Ramos (cell line): ENCODE results near the gene PPP4C.
"Not testable (repeated sequence)": the region's sequence is repeated elsewhere in the genome, so short reads cannot be mapped to it uniquely, and the experiment has no call there.

Source experiments
- in situ Hi-C: fragments of 300-500 bp; cut with MboI; formaldehyde crosslinking; loops from one replicate; pipeline ENCODE4 v1.14.3; 2022; ENCODE audit warnings: low sequenced_read_pairs; ENCODE audit not compliant: unreplicated experiment

PPP4C gene

DNA sequence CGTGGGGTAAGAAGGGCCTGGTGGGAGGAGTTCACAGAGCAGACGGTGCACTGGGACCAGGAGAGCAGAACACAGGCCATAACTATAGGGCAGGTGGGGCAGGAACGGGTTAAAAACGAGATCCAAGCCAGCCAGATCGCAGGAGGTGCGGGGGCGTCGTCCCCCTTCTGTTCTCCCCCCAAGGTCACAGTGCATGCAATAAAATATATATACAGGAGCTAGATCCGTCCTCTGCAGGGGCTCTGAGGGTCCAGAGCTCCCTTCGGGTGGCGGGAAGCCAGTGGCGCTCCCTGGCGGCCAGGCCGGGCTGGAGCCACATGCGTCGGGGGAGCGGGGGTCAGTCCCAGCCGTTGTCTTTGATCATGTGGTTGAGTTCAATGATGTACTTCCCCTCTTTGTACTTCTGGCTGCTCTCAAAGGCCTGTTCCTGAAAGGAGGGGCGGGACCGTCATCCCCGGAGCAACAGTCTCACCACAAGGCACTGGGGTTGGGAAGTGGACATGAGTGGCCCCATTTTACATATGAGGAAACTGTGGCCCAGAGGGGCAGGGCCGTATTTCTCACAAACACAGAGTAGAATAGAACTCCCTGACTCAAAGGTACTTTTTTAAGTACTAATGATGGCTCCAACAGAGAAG, 16.7 kb downstream of the PPP4C start:
- in situ Hi-C loops = loop anchor here (10.0 kb wide), 1 partner anchor 522 kb away; the partner anchor contains the start of gene ZNF689

DNA sequence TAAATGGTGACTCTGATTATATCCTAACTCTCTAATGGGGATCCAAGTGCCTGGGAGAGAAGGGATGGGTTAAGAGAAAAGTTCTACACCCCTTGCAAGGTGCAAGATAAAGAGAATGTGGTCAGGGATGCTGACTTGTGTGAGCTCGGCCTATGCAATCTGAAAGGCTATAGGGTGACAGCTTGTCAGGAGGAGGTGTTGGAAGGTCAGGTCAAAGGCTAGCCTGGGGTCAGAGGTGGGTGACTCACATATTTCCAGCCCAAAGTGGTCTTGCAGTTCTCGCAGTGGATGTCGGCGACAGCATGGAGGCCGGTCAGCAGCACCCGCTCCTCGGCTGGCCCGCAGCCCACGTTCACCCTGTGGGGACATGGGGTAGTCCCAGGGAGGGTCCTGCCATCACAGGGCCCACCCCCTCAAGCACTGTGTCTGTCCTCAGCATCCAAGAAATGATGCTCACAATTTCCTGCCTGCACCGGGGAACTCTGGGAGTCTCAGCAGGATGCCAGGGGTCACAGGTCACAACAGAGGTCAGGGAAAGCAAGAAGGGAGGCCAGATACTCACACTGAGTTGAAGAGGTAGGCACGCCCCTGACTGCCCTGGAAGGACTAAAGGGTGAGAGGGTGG, 18.9 kb downstream of the PPP4C start:
- in situ Hi-C loops = loop anchor here (10.0 kb wide), 1 partner anchor 520 kb away; the partner anchor contains the start of gene ZNF689

- in situ Hi-C loops = loop anchor here (10.0 kb wide), 1 partner anchor 519 kb away; the partner anchor contains the start of gene ZNF689
Observed at GRCh38 chr16:30095166-30096078, 19.6 kb downstream of the PPP4C start.

- in situ Hi-C loops = loop anchor here (10.0 kb wide), 1 partner anchor 519 kb away; the partner anchor contains the start of gene ZNF689
Observed at GRCh38 chr16:30096105-30096861, 20.5 kb downstream of the PPP4C start, which contains the start of gene YPEL3. Gene YPEL3 (minus strand): TSS chr16:30096213. CDS start chr16:30095482, 731 bp downstream.

DNA sequence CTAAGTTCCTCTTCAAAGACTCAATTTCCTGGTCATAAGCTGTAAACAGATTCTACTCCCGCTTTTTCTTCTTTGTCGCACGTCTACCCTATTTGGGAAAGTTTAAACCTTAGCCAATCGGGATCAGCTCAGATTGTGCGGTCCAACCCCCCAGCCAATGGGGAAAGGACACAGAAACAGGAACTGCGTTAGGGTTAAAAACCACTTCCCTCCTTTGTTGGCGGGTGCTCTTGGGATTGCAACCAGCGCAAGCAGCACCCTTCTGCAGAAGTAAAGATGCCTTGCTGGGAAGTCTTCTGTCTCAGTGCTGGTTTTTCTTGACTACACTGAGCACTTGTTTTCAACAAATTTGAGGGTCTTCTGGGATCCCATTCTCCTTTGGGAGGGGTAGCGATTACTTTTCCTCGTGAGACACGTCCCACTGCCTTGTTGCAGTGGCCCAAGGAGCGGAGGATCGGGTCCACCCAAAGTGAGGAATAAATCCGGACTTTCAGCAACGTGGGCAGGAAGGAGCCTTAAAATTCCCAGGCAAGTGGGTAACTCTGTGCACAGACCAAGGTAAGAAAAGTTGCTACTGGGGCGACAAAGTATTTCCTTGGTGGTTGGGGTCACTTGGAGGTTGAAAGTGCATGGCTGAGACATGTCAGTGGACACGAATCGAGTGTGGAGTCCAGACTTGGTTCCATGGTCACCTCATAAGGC, 21.2 kb downstream of the PPP4C start:
- in situ Hi-C loops = loop anchor here (10.0 kb wide), 1 partner anchor 518 kb away; the partner anchor contains the start of gene ZNF689

- in situ Hi-C loops = no loop called here
Observed at GRCh38 chr16:30104090-30104489, 28.3 kb downstream of the PPP4C start.

DNA sequence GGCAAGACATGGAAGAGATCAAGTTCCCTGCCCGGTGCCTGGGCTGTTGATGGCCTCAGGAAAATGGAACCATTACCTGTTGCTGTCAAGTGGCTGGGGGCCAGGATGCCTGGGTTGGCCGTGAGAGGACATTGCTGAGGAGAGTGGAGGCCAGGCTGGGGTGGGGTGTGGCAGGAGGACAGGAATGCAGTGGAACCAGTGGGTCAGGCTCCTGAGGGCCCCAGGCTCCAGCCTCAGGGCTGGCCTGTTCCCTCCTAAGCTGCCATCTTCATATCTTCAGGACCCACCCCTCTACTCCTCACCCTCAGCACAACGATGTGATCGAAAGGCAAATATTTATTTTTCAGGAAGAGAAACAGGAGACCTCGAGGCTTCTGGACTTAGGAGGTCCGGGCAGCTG, 28.7 kb downstream of the PPP4C start:
- in situ Hi-C loops = no loop called here

- in situ Hi-C loops = no loop called here
Observed at GRCh38 chr16:30108059-30108850, 32.5 kb downstream of the PPP4C start.

GRCh38 chr16:30110661-30111060, 34.9 kb downstream of the PPP4C start:
- in situ Hi-C loops = no loop called here

- in situ Hi-C loops = no loop called here
Observed at GRCh38 chr16:30112197-30113030, 36.6 kb downstream of the PPP4C start.

- in situ Hi-C loops = no loop called here
Observed at GRCh38 chr16:30113031-30113710, 37.4 kb downstream of the PPP4C start, which contains the start of gene GDPD3. Gene GDPD3 (minus strand): TSS chr16:30113537. CDS start chr16:30113478, 59 bp downstream.

GRCh38 chr16:30113711-30114333, 38.0 kb downstream of the PPP4C start:
- in situ Hi-C loops = no loop called here

- in situ Hi-C loops = no loop called here
Observed at GRCh38 chr16:30114411-30114810, 38.6 kb downstream of the PPP4C start.

DNA sequence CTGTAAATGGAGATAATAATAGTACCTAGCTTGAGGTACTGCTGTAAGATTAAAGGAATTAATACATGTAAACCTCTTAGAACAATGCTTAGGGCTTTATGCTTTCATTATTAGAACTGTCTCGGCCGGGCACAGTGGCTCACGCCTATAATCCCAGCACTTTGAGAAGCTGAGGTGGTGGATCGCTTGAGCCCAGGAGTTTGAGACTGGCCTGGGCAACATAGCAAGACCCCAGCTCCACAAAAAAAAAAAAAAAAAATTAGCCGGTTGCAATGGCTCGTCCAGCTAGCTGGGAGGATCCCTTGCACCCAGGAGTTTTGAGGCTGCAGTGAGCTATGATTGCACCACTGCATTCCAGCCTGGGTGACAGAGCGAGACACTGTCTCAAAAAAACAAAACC, 39.0 kb downstream of the PPP4C start:
- in situ Hi-C loops = not testable (repeated sequence)

- in situ Hi-C loops = no loop called here
Observed at GRCh38 chr16:30115238-30115637, 39.4 kb downstream of the PPP4C start.
